Fibroblast of skin of right biceps (primary cell): ENCODE data around the gene TRIP11.

ENCODE experiments used
- DNase-seq: peaks from one replicate; pipeline ENCODE4 v3.0.0-alpha.2; 2013

TRIP11 gene

DNA sequence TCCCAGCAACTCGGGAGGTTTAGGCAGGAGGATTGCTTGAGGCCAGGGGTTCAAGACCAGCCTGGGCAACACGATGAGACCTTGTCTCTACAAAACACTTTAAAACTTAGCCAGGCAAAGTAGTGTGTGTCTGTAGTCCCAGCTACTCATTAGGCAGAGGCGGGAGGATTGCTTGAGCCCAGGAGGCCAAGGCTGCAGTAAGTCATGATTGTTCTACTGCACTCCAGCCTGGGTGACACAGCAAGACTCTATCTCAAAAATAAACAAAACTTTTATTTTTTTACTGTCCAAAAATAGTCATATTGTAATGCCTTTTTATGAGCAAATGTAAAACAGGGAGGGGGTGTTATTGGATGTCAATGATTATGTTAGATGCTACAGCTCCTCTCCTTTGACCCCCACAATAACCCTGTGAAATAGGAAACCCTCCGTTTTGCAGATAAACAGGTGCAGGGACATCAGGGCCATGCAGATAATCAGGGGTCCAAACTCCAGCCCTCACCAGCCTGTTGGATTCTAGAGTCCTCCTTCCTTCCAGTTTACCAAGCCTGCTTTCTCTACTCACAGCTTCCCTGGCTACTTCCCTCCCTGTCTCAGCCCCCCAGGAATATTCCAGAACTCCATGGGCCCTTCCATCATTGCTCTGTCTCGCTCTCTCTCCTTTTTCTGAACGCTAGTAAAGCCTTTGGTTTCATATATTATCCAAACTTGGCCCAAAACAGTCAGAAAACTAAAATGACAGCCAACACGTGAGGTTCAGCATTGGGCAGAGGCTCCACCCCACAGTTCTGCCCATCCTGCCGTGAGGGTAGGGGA is 86.5 kb downstream of the TRIP11 start:
- DNase-seq, result peak; percentile 14

DNA sequence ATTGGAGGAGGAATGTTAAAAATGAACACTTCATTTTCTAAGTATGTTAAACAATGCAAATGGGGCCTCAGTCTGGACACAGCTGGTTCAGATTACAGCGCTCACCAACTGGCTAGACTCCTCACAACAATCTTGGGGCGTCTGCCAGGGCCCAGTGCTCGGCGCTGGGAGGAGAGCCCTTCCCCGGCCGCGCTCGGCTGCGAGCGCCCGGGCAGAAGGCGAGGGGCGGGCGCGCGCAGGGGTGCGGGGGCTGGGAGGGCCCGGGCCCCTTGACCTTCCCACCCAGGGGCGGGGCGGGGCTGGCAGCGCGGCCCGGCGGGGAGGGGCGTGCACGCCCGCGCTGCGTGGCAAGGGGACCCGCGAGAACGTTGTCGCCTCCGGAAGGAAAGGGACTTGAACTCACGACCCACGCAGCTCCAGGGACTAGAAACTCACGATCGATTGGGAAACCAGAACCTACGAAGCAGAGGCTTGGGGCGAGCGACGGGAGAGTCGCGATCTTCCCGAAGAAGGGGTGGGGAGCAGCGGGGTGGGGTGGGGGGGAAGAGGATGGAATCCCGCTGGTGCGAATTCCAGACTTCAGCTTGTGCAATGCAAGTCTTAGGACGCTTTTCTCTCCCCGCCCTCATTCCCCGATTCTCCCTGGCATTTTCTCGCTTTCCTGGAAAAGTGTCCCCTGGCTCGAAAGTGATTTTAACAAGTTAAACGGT is 92.2 kb downstream of the TRIP11 start, which contains the start of gene FBLN5:
Gene FBLN5, minus strand, starts transcription at position 220 of the 710 bp plus-strand sequence. CDS start 465 bp downstream, outside the sequence.
- peak; percentile 95 for DNase-seq

DNA sequence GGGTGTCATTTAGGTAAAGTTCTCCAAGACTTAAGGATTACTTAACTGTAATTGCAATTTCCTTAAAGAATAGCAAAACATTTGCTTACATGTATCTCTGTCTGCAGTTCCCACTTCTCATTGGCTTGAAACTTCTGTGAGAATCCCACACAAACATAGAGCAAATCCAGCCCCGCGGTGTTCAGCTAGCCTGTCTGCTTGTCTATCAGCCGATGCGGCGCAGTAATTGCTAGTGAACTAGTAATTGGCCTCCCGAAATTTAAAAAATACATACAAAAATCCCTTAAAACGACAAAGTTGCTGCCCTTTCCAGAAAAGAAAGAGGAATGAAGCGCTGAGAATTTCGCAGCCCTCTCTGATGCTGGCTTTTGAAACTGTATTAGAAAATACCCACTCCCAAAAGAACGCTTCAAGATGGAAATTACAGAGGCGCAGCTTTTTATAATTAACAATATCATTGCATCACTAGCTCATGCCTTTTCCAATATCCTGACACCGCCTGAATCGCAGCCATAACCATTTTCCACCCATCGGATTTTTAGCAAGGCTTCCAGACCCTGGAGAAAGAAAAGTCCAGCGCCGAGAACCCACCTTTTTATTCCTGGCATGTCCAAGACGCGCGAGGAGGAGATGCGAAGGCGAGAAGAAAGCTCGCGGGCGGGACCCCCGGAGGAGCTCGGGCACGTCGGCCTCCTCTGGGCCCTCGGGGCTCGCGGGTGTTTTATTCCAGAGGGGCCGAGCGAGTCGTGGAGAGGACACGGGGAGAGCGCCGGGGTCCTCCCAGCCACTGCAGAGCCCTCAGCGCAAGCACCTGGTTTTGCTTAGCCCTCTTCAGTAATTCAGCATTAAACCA is 93.0 kb downstream of the TRIP11 start:
- peak; percentile 46 for DNase-seq

DNA sequence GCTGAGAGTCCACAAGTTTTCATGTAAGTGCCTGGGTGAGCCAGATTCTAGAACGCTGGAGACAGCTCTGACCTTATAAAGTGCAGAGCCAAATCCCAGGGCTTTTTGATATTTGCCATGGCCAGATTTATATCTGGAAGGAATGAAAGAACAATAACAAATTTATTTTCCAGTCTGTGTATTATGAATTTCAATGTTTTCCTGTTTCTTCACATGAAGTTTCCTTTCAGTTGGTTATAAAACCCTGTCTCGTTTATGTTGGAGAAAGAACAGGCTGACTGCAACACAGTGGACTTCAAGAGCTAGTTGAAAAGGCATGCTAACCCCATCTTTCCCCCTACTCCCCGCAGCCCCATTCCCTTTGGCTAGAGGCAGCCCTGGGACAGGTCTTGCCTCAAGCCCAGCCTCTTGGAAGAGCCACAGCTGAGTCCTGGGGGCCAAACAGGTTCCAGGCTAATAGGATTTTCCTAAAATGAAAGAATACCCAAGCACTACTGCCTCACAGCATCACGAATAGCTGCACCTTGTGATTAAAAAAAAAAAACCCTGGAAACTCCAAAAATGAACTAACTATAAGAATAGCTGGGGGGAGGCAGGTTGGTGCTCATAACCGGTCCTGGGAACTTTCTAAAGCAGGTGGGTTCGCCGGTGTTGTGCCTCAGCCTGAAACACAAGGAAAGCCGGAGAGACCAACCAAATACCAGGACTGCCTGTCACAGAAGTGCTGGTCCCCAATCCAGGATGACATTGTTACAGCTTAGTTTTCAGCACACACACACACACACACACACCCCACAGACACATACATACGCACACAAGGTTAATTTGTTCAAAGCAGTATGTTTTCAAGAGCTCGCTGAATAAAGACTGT is 93.9 kb downstream of the TRIP11 start:
- DNase-seq, result peak; percentile 25

DNA sequence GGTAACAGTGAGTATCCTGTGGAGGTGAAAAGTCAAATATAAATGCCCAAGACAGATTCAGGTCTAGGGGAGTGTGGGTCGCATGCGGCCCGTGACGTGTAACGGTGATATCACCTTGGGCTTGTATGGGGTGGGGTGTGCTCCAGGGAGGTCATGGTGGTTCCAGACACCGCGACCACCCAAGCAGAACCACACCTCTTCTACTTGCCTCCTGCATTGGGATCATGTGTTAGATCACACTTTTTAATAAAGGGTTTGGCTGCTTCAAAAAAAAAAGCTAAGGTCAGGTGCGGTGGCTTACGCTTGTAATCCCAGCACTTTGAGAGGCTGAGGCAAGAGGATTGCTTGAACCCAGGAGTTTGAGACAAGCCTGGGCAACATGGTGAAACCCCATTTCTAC is 96.9 kb downstream of the TRIP11 start:
- no peak for DNase-seq

DNA sequence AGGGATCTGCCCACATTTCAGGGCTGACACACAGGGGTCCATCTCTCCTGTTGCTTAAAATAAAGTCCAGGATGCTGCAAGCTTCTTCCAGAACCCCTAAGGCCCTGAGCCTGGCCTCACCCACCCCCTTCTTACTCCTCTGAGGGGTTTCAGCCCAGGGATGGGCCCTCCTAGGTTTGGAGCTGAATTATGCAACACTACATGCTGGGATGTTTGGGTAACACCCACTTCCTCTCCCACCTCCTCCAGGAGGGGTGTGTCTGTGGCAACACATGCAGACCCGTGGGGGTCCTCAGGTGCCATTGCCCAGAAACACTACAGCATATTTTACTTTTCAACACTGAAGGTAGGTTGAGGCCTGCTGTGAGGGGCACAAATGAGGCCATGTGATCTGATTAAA is 97.7 kb downstream of the TRIP11 start:
- no peak for DNase-seq

DNA sequence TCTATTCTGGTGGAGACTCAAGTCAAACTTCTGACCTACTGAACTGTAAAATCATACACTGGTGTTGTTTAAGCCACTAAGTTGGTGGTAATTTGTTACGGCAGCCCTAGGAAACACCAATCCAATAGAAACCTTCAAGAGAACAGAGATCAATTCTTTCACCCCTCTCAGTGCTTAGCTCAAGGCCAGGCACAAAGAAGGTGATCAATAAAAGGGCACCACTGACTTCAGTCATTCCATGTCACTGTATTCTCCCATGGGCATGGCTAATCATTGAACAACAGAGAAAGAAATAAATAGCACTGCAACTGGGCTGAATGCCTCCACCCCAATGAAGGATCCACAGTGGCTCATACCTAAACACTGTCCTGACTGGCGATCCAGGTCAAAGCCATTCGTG is 99.7 kb downstream of the TRIP11 start:
- DNase-seq, result no peak

DNA sequence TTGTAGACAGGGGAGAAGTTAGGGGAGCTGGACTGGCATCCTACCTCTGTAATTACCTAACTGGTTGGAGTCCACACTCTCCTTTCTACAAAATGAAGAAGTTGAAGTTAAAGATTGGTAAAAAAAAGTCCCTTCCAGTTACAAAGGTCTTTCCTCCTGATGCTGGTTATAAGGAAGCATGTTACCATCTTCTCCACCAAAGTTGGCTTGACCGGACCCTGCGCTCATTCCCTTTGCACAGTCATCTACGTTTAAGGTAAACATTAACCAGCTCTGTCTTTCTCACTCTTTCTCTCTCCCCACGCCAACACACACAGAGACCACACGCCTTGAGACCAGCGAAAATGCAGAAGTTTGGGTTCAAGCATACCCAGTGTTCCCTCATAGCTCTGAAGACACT is 104.3 kb downstream of the TRIP11 start:
- DNase-seq, result no peak

DNA sequence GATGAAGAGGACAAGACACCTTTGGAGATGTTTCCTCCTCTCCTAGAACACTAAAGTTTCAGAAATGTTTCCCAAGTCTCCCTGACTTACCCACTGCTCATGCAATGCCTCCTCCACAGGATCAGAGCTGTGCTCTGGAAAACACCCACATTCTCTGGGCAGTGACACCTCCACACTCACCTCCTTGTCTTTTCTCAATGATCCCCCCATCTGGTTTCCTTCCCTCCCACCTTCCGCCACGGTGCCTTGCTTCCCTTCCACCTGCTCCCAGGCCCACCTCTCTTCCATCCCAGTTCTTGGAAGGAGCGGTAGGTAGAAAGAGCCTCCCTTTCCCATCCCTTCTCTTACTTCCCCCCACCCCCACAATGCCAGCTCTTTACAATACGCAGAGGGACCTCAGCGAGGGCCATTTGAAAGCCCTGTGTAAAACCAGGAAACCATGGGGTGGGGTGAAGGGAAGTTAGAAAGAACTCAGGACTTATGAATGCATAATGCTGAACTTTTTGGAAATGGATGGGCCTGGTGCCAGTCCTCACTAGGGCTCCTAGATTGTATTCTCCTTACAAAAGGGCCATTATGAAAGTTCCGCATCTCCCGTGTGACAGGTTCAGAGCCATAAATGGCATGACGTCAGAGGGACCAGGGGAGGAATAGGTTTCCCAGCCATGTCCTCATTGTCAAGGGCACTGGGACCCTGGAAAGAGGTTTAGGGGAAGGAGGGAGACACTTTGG is 105.1 kb downstream of the TRIP11 start:
- DNase-seq, result no peak

DNA sequence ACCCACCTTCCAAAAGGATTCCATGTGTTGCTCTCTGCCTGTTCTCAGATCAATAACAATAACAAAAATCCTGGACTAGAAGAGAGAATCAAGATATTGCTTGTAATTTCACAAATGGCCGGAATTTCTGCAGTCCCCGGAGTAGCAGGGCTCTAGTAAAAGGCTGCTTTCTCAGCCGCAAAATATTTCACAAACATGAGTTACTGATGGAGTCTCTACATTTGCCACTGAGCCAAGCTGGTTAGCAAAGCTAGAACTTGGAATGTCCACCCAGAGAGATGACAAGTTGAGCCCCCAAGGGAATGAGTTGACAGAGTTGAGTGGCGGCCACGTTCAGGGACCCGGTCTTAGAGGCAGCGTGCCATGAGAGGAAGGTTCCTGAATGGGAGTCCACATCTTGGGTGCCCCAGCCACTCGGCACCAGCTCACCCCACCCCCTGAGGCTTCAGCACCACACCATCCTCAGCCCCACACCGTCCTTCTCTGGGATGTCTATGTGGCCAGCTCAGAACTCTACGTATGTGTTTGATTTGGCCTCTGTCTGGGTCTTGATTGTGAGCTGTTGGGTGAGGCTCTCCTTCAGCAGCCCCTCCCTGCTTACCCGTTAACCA is 108.3 kb downstream of the TRIP11 start:
- DNase-seq, result no peak

DNA sequence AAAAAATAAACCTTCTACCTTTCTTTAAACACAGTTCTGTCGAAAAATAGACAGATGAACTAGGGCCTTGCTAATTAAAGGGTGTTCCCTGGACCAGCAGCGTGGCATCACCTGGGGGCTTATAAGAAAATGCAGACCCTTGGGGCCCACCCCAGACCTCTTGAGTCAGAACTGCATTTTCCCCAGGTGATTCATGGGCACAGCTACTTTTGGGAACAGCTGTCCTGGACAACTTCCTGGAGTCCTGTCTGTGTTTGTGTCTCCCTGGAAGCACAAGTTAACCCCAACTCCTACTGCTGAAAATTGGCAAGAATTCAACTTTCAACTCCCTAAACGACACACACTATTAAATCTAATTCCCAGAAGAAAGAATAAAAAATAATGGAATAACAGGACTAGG is 110.2 kb downstream of the TRIP11 start:
- peak; percentile 49 for DNase-seq

DNA sequence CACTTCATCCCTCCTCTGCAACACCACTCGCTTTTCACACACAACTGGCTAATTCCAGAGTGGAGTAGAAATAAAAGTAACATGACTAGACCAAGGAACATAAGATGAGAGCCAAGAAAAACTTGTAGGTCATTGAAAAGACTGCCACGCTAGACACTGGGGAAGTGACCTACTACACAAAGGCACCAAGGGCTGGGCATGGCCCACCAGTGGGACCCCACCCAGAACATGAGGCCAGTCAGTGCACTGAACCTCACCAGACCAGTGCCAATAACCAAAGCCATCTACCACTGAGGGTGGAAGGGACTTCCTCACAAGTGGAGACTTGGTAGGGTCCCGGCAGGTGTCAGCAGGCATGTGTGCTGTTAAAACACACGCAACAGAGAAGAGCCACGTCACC is 112.1 kb downstream of the TRIP11 start:
- no peak for DNase-seq

DNA sequence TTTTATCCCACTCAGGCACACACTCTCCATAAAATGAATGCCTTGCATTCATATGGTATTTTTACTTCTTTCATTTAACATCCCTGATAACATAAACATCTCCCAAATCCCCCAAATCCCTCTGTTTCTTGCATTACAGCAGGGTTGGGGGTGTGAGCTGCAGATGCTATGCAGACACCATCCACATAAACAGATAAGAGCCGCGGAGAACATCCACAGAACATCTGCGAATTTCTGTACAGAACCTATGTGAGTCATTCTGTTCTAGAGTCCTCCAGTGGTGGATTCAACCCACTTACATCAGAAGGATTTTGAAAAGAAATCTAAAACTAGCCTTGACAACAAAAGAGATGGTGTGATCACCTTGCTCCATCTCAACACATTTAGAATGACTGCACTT is 112.7 kb downstream of the TRIP11 start:
- no peak for DNase-seq

DNA sequence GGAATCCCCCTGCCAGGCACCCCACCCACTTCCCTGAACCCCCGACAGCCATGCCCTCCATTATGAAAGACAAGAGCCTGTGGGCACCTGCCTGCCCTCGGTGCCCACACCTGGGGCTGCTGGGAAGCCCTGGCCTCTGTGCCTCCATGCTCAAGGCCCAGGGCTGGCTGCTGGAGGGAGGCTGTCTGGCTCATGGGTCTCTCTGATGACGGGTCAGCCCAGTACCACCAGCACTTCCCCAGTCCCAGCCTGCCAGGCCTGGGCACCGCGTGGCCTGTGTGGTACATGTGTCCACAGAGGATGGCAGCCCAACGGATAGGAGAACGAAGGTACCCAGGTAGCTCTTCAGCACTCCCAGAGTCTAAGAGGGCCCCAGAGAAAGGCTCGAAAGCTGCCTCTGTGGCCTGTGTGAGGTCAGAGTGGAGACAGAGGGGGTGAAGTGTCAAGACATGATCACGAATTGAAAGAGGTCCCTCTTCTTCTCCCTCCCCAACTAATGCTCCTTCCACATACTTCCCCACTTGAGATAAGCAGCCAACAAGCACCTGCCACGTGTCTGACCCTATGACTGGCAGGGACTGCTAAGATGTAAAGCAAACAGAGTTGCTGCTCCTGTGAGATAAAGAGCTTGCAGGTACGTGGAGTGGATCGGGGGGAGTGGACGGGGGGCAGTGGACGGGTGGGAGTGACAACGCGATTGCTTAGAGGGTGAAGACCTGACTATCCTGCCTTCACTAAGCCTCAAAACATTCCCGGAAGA is 113.5 kb downstream of the TRIP11 start:
- no peak for DNase-seq

DNA sequence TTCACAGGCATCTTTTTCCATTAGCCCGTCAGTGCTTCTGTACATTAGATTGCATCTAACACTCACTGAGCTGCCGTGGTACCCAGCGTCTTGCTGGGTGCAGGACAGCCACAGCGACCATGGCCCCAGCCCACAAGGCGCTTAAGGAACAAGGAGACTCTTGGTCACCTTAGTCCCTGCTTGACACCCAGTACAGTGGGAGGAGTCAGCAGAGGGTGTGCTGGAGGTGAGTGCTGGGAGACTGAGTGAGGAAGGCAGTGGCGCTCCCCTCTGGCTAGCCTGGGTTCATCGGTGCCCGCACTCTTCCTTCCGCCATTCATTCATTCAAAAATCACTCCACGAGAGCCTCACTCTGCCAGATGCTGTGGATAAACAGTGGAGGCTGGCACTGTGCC is 114.1 kb downstream of the TRIP11 start:
- DNase-seq, result no peak

DNA sequence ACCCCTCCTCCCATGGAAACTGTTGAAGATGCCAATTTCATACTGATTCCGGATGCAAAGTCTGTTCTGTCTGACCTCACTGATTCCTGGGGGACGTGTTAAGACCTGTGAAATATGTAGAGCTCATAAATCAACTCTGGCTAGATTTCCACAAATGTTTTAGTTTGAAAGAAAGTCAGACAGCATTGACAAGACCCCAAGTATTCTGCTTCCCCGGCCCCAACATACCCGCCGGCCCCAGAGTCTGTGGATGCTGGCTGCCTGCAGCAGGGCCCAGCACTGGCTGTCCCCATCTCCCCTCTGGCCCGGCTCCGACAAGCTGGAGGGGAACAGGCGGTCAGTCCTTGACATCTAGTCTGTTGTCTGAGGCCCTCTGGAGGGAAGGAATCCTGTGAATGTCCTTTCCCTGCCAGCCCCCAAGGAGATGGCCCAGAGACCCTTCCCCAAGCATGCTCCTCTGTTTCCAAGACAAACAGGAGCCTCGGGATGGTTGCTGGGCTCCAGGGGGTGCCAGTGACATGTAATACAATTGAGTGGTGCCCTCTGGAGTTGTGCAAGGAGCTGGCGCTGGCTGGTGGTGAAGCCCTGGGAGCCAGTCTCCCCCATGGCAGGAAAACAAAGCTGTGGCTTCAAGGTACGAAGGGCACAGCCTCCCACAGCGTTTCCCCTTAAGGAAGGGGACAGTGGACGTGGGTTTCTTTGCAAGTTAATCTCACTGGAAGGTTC is 114.7 kb downstream of the TRIP11 start:
- DNase-seq, result peak; percentile 85

DNA sequence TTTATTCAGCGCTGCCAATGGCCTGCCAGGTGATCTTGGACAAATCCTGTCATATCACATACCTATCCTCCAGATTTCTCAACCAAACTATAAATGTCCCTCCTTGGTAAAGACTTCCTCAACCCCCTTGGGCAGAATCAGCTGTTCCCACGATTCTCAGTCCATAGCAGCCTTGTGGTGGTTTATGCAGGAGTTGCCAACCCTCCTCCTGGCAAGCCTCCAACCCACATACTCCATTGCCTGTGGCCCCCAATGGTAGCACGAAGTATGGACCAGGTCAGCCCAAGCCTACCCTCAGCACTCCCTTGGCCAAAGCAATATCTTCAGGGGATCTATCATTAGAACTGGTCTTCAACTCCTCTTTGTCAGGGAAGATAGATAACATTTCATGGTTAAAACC is 119.3 kb downstream of the TRIP11 start:
- no peak for DNase-seq

DNA sequence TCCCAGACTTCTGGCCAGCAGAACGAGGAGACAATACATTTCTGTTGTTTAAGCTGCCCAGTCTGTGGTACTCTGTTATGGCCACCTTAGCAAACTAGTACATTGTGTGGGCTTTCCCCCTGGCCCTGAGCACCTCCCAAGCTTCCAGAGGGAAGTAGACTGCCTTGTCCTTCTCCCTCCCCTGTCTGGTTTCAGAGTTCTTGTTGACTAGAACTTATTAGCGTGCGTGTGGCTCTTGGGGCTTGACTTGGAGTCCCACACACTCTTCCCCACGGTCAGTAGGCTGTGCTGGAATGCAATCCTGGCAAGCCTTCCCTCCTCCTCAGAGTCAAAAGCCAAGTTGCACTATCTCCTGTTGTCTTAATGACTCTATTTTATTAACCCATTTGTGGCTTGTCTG is 120.0 kb downstream of the TRIP11 start:
- peak; percentile 47 for DNase-seq

DNA sequence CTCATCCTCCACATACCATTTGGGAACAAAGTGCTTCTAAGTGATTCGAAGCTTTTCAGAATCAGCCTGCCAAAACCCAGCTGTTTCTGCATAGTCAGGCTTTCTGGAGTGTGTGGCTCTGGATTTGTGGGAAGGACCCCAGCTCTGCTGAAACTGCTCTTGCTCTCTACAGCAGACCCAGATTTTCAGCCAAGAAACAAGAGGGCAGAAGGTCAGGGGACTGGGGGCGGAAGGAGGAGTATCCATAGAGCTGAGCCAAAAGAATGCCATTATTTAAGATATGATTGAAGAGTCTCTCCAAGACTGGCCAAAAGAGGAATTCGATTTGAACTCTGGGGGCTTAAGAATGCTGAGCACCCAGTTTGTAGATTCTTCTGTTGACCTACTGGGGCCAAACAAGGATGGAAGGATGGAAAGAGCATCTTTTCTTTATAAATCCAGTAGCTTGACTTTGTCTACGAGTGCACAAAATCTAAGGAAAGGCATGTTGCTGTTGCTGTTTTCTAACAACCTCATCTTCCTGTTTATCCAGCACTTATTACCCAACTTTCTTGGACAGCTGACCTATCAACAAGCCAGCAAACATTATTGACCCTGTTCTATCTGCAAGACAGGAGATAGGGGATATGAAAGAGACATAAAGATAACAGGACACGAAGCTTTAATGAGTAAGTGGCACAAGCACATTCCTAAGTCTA is 121.5 kb downstream of the TRIP11 start:
- no peak for DNase-seq
